ENCODE measurements around the gene RAB11FIP4.

GRCh38 chr17:31549121-31549524 is 157.6 kb downstream of the RAB11FIP4 start:
- TF ChIP-seq NR2C2 (CRISPR knock-in tag; IDR thresholded peaks at IDR 0.05) (no peak), ZNF138 (CRISPR knock-in tag; conservative IDR thresholded peaks at IDR 0.05) (no peak), RELA (CRISPR knock-in tag; IDR thresholded peaks at IDR 0.05; ENCODE audit: borderline replicate concordance) (no peak), CTCF (IDR thresholded peaks at IDR 0.05) (no peak), ZNF232 (CRISPR knock-in tag; IDR thresholded peaks at IDR 0.05) (no peak), E2F4 (CRISPR knock-in tag; IDR thresholded peaks at IDR 0.05; ENCODE audit: borderline replicate concordance, low read depth) (no peak), KAT7 (CRISPR knock-in tag; IDR thresholded peaks at IDR 0.05; ENCODE audit: borderline replicate concordance) (no peak; the same call in 1 of the 2 replicates), ZMAT4 (CRISPR knock-in tag; IDR thresholded peaks at IDR 0.05) (no peak), NFE2L1 (CRISPR knock-in tag; IDR thresholded peaks at IDR 0.05) (no peak), GTF2I (CRISPR knock-in tag; conservative IDR thresholded peaks at IDR 0.05) (no peak), ZNF263 (CRISPR knock-in tag; IDR thresholded peaks at IDR 0.05; ENCODE audit: low read depth) (no peak), ZNF671 (CRISPR knock-in tag; IDR thresholded peaks at IDR 0.05) (no peak), ATF6 (CRISPR knock-in tag; IDR thresholded peaks at IDR 0.05) (no peak), ETV6 (CRISPR knock-in tag; IDR thresholded peaks at IDR 0.05) (no peak)

Measured in WTC11 (cell line).